GM12878 (cell line): ENCODE data around the gene MCHR1. TPM values are rescaled to one million over a fixed set of nuclear protein-coding genes. Genes with fewer than 3 reads are reported as not detected.

Source experiments
- ATAC-seq: fragments of 200-7000 bp; cut with Tn5 transposase; 3 replicates; pipeline ENCODE4 v1.9.1; 2020; ENCODE audit warnings: mild to moderate bottlenecking, moderate library complexity
- BruUV-seq: library from RNA; stranded (reverse); fragments of 400-500 nt; replicated peaks from 2 replicates; lab custom pipeline; 2021; lab: Mats Ljungman, UMichigan
- CTCF ChIA-PET: fragments of 300-600 bp; sonication (Branson Sonifier 250); formaldehyde crosslinking; extraction: SDS; loops from one replicate; lab custom pipeline; 2021; ENCODE audit warnings: inconsistent platforms; lab: Yijun Ruan, JAX
- POLR2A ChIA-PET: fragments of 350-600 bp; formaldehyde crosslinking; extraction: SDS; loops from one replicate; lab custom pipeline; 2021; ENCODE audit warnings: inconsistent platforms; lab: Charles Lee
- RAD21 ChIA-PET: fragments of 300-600 bp; sonication (Branson Sonifier 250); formaldehyde crosslinking; loops from one replicate; lab custom pipeline; 2023; ENCODE audit warnings: antibody characterized with exemption; ENCODE audit not compliant: unreplicated experiment; lab: Charles Lee
- SMC1A ChIA-PET: fragments of 300-600 bp; sonication (Branson Sonifier 250); formaldehyde crosslinking; loops from one replicate; lab custom pipeline; 2023; ENCODE audit not compliant: unreplicated experiment, uncharacterized antibody; lab: Charles Lee
- DNase-seq: peaks from one replicate; pipeline ENCODE4 v3.0.0-alpha.2; 2011; ENCODE audit warnings: low read depth, low spot score
- FAIRE-seq: peaks from 3 replicates; lab custom pipeline; 2011; peaks lifted over from hg19 to GRCh38; lab: Jason Lieb, UNC
- H2AFZ ChIP-seq: 2 replicates; pipeline ENCODE4 v1.6.0; 2011; ENCODE audit warnings: low read depth, low read length, control low read depth; ENCODE audit not compliant: control insufficient read depth
- H3K27ac ChIP-seq: 2 replicates; pipeline ENCODE4 v1.5.1; 2011; ENCODE audit warnings: control low read depth; ENCODE audit not compliant: control insufficient read depth, insufficient read depth
- H3K27me3 ChIP-seq, 2 experiments: replicated peaks in 1 of 2; 2 replicates each; pipeline versions ENCODE4 v1.6.0 to v1.6.1; 2011; ENCODE audit warnings: low read length in 1 of 2; ENCODE audit not compliant: control insufficient read depth in 2 of 2, insufficient read depth in 2 of 2
- H3K36me3 ChIP-seq, 2 experiments: 2 replicates each; pipeline ENCODE4 v1.5.1; 2011; ENCODE audit warnings: low read length in 1 of 2; ENCODE audit not compliant: control insufficient read depth in 2 of 2, insufficient read depth in 2 of 2
- H3K4me1 ChIP-seq: 2 replicates; pipeline ENCODE4 v1.6.1; 2011; ENCODE audit warnings: mild to moderate bottlenecking, low read length, moderate library complexity, mixed read lengths; ENCODE audit not compliant: control insufficient read depth, insufficient read depth
- H3K4me2 ChIP-seq: 2 replicates; pipeline ENCODE4 v1.6.0; 2011; ENCODE audit warnings: control low read depth; ENCODE audit not compliant: control insufficient read depth, insufficient read depth
- H3K4me3 ChIP-seq: fragments of 200-600 bp; sonication (generic); 2 replicates; pipeline ENCODE4 v1.5.1; 2016
- H3K79me2 ChIP-seq: 2 replicates; pipeline ENCODE4 v1.6.0; 2011; ENCODE audit warnings: low read length; ENCODE audit not compliant: control insufficient read depth, insufficient read depth
- H3K9ac ChIP-seq: 2 replicates; pipeline ENCODE4 v1.8.0; 2011; ENCODE audit warnings: low read length, control low read depth, mixed read lengths; ENCODE audit not compliant: control insufficient read depth, insufficient read depth
- H3K9me3 ChIP-seq: replicated peaks from 3 replicates; pipeline ENCODE4 v1.5.1; 2011; ENCODE audit warnings: mild to moderate bottlenecking, low read length; ENCODE audit not compliant: control insufficient read depth, insufficient read depth
- H4K20me1 ChIP-seq: 2 replicates; pipeline ENCODE4 v1.6.0; 2011; ENCODE audit not compliant: control insufficient read depth, insufficient read depth
- BHLHE40 ChIP-seq, 2 experiments: fragments of 450-650 bp in 1 of 2; IDR thresholded peaks; 2 replicates each; pipeline ENCODE4 v1.6.1; 2011 to 2017; ENCODE audit warnings: low read depth in 2 of 2, borderline replicate concordance in 1 of 2, improper control_type of control experiment in 1 of 2, low read length in 1 of 2, mild to moderate bottlenecking in 1 of 2
- BMI1 ChIP-seq: fragments of 450-650 bp; IDR thresholded peaks from 2 replicates; pipeline ENCODE4 v1.6.1; 2016; ENCODE audit warnings: mild to moderate bottlenecking, moderate library complexity, borderline replicate concordance
- CHD1 ChIP-seq: IDR thresholded peaks from 2 replicates; pipeline ENCODE4 v1.6.1; 2012; ENCODE audit warnings: low read depth, low read length, improper control_type of control experiment
- EP300 ChIP-seq, 2 experiments: fragments of 150-350 bp in 1 of 2; IDR thresholded peaks; 2 replicates each; pipeline ENCODE4 v1.6.1; 2011 to 2012; ENCODE audit warnings: low read depth in 2 of 2, low read length in 2 of 2, borderline replicate concordance in 1 of 2, improper control_type of control experiment in 1 of 2, inconsistent platforms in 1 of 2; ENCODE audit not compliant: control insufficient read depth in 1 of 2
- ESRRA ChIP-seq: IDR thresholded peaks from 2 replicates; pipeline ENCODE4 v1.6.1; 2012; ENCODE audit warnings: mild to moderate bottlenecking, low read length, improper control_type of control experiment
- GATAD2B ChIP-seq: fragments of 450-650 bp; conservative IDR thresholded peaks from 2 replicates; pipeline ENCODE4 v1.6.1; 2017; ENCODE audit warnings: low read depth, mild to moderate bottlenecking, moderate library complexity
- JUNB ChIP-seq: IDR thresholded peaks from 2 replicates; pipeline ENCODE4 v1.6.1; 2016; ENCODE audit warnings: antibody characterized with exemption, mild to moderate bottlenecking
- MAX ChIP-seq: IDR thresholded peaks from 2 replicates; pipeline ENCODE4 v1.6.1; 2012; ENCODE audit warnings: low read depth, low read length, improper control_type of control experiment
- MYB ChIP-seq: fragments of 150-350 bp; IDR thresholded peaks from 2 replicates; pipeline ENCODE4 v1.6.1; 2014; ENCODE audit warnings: mild to moderate bottlenecking, low read depth, low read length, borderline replicate concordance
- RBBP5 ChIP-seq: fragments of 200-600 bp; sonication (generic); conservative IDR thresholded peaks from 2 replicates; pipeline ENCODE4 v1.6.1; 2016
- RELA ChIP-seq: fragments of 450-650 bp; IDR thresholded peaks from 2 replicates; pipeline ENCODE4 v1.8.0; 2014; ENCODE audit warnings: borderline replicate concordance; ENCODE audit not compliant: partially characterized antibody
- SMAD1 ChIP-seq: fragments of 450-650 bp; IDR thresholded peaks from 2 replicates; pipeline ENCODE4 v1.6.1; 2018; ENCODE audit warnings: mild to moderate bottlenecking, low read depth; ENCODE audit not compliant: partially characterized antibody
- SREBF2 ChIP-seq: IDR thresholded peaks from 2 replicates; pipeline ENCODE4 v1.6.1; 2012; ENCODE audit warnings: mild to moderate bottlenecking, low read length
- SUPT20H ChIP-seq: IDR thresholded peaks from 2 replicates; pipeline ENCODE4 v1.6.1; 2011; ENCODE audit warnings: low read depth, mild to moderate bottlenecking, low read length, moderate library complexity, borderline replicate concordance; ENCODE audit not compliant: control insufficient read depth
- ZZZ3 ChIP-seq: IDR thresholded peaks from 2 replicates; pipeline ENCODE4 v1.6.1; 2011; ENCODE audit warnings: low read depth; ENCODE audit not compliant: control insufficient read depth, insufficient read length
- WGBS: methylation state at CpG from one replicate; pipeline ENCODE4 v1.1.6; 2016; ENCODE audit warnings: low lambda C conversion rate; ENCODE audit not compliant: insufficient replicate concordance, insufficient coverage; ENCODE audit errors: missing lambda C conversion rate; 5-methylcytosine and 5-hydroxymethylcytosine counted together
- in situ Hi-C: fragments of 300-500 bp; cut with MboI; formaldehyde crosslinking; loops from 9 replicates; pipeline ENCODE4 v1.14.3; 2018; ENCODE audit warnings: mixed read lengths
- intact Hi-C: fragments of 100-400 bp; cut with micrococcal nuclease; formaldehyde crosslinking; loops from one replicate; pipeline ENCODE4 v1.14.2; 2022; ENCODE audit not compliant: unreplicated experiment
- polyA plus RNA-seq, 11 experiments: library from polyadenylated mRNA; depleted of rRNA in 4 of 11; unstranded in 6 of 11; stranded (reverse) in 5 of 11; fragments of >200 nt; fragmentation: Nextera tagmentation in 4 of 11; fragmentation: Illumina TruSeq in 1 of 11; extraction: Ambion mirVana in 4 of 11; extraction: Trizol in 1 of 11; gene quantifications; 1 replicate in 1 of 11; 2 replicates in 10 of 11; pipeline versions ENCODE4 v1.2.1 to v1.2.3, GENCODE V29; 2011 to 2016; ENCODE audit warnings: inconsistent platforms in 2 of 11, missing spikeins in 2 of 11, low read depth in 1 of 11
- total RNA-seq, 4 experiments: library from RNA; depleted of rRNA in 3 of 4; stranded (reverse); fragments of >200 nt in 3 of 4; fragmentation: Illumina TruSeq in 1 of 4; extraction: Trizol in 1 of 4; gene quantifications; 2 replicates each; pipeline versions ENCODE4 v1.2.1 to v1.2.3, GENCODE V29; 2013 to 2021
- TF ChIP-seq, protein P1 (sequence below): fragments of 450-650 bp; IDR thresholded peaks from 2 replicates; pipeline ENCODE4 v1.6.1; 2016; ENCODE audit warnings: mild to moderate bottlenecking
- TF ChIP-seq, protein P2 (sequence below), 3 experiments: IDR thresholded peaks in 2 of 3; conservative IDR thresholded peaks in 1 of 3; 2 replicates each; pipeline ENCODE4 v1.5.1; 2011; ENCODE audit warnings: low read depth in 3 of 3, low read length in 3 of 3, mild to moderate bottlenecking in 3 of 3, control low read depth in 2 of 3, moderate library complexity in 2 of 3, inconsistent platforms in 1 of 3, mixed read lengths in 1 of 3; ENCODE audit not compliant: control insufficient read depth in 2 of 3, insufficient read depth in 1 of 3; ENCODE audit errors: extremely low read depth in 1 of 3
- TF ChIP-seq, protein P3 (sequence below): IDR thresholded peaks from 2 replicates; pipeline ENCODE4 v1.6.1; 2011; ENCODE audit warnings: borderline replicate concordance, low read depth, mild to moderate bottlenecking, moderate library complexity, low read length; ENCODE audit not compliant: insufficient read depth, poor library complexity, severe bottlenecking

MCHR1 gene
- total and polyA plus RNA-seq, 10 of the 15 experiments (the other 5 are each of a cell fraction or from before 2014, with no cell fraction given), result not detected

DNA sequence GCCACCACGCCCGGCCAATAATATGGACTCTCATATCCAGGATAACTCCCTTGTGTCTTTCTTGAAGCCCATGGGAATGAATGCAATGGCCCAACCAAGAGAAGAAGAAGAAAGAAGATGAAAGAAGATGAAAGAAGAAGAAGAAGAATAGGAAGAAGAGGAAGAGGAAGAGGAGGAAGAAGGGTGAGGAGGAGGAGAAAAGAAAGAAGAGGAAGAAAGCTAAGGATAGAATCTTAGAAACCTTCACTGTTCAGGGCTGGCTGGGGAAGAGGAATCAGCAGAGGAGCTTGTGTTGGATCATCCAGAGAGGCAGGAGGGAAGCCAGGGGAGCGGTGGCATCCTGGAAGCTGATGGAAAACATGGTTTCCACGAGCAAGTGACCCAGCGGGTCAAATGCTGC lies 28.9 kb downstream of the MCHR1 start:
- CTCF ChIA-PET, result no interaction called here
- Histone ChIP-seq H3K4me3 (no peak overlapping the region), H3K4me2 (no peak overlapping the region), H3K9me3 (no peaks in the 10 kb centered on the region; the same call in 2 of the 3 replicates), H3K27ac (no peak overlapping the region), H2AFZ (no peak overlapping the region), H3K27me3 (no peaks in the 10 kb centered on the region; a peak in 1 of 4 replicates), H3K79me2 (no peaks in the 10 kb centered on the region), H3K36me3 (no peaks in the 10 kb centered on the region), H3K4me1 (no peaks in the 10 kb centered on the region), H4K20me1 (no peaks in the 10 kb centered on the region), H3K9ac (no peak overlapping the region)
- ATAC-seq (no peak), DNase-seq (no peak), FAIRE-seq (no peak)
- 85% methylated on average over 4 of the region's 5 CpGs for WGBS
- POLR2A ChIA-PET, result interaction anchor here (1.0 kb wide), 1 partner anchor 144 kb away, joined by 3 read pairs; no protein-coding TSS in a partner anchor
- BruUV-seq, result no TSS peak
- intact Hi-C loops, result no loop called here
- RAD21 ChIA-PET, result no interaction called here
- no peak for TF ChIP-seq ZZZ3
- no peak for TF ChIP-seq MYB
- TF ChIP-seq, protein P1, sequence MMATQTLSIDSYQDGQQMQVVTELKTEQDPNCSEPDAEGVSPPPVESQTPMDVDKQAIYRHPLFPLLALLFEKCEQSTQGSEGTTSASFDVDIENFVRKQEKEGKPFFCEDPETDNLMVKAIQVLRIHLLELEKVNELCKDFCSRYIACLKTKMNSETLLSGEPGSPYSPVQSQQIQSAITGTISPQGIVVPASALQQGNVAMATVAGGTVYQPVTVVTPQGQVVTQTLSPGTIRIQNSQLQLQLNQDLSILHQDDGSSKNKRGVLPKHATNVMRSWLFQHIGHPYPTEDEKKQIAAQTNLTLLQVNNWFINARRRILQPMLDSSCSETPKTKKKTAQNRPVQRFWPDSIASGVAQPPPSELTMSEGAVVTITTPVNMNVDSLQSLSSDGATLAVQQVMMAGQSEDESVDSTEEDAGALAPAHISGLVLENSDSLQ, result no peak
- no peak for TF ChIP-seq CHD1
- no peak for TF ChIP-seq GATAD2B
- no peak for TF ChIP-seq BMI1
- no peak for TF ChIP-seq RELA
- TF ChIP-seq JUNB, result no peak
- no peak for TF ChIP-seq SUPT20H
- no peak for TF ChIP-seq BHLHE40 (IDR thresholded peaks at IDR 0.05; ENCODE audit: borderline replicate concordance in 1 of 2, low read depth in 2 of 2, low read length in 1 of 2)
- no peak for TF ChIP-seq MAX
- no peak for TF ChIP-seq RBBP5
- no peak for TF ChIP-seq ESRRA
- TF ChIP-seq EP300 (IDR thresholded peaks at IDR 0.05; ENCODE audit: borderline replicate concordance in 1 of 2, control insufficient read depth in 1 of 2, low read depth in 2 of 2, low read length in 2 of 2), result no peak
- TF ChIP-seq, protein P2, sequence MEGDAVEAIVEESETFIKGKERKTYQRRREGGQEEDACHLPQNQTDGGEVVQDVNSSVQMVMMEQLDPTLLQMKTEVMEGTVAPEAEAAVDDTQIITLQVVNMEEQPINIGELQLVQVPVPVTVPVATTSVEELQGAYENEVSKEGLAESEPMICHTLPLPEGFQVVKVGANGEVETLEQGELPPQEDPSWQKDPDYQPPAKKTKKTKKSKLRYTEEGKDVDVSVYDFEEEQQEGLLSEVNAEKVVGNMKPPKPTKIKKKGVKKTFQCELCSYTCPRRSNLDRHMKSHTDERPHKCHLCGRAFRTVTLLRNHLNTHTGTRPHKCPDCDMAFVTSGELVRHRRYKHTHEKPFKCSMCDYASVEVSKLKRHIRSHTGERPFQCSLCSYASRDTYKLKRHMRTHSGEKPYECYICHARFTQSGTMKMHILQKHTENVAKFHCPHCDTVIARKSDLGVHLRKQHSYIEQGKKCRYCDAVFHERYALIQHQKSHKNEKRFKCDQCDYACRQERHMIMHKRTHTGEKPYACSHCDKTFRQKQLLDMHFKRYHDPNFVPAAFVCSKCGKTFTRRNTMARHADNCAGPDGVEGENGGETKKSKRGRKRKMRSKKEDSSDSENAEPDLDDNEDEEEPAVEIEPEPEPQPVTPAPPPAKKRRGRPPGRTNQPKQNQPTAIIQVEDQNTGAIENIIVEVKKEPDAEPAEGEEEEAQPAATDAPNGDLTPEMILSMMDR (IDR thresholded peaks at IDR 0.05 in 2 of 3, conservative IDR thresholded peaks at IDR 0.05 in 1 of 3; ENCODE audit: control insufficient read depth in 2 of 3, extremely low read depth in 1 of 3, insufficient read depth in 1 of 3, low read depth in 3 of 3, low read length in 3 of 3), result no peak
- TF ChIP-seq SMAD1, result no peak
- TF ChIP-seq, protein P3, sequence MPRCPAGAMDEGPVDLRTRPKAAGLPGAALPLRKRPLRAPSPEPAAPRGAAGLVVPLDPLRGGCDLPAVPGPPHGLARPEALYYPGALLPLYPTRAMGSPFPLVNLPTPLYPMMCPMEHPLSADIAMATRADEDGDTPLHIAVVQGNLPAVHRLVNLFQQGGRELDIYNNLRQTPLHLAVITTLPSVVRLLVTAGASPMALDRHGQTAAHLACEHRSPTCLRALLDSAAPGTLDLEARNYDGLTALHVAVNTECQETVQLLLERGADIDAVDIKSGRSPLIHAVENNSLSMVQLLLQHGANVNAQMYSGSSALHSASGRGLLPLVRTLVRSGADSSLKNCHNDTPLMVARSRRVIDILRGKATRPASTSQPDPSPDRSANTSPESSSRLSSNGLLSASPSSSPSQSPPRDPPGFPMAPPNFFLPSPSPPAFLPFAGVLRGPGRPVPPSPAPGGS, result no peak
- no peak for TF ChIP-seq SREBF2
- in situ Hi-C loops, result no loop called here
- SMC1A ChIA-PET, result interaction anchor here (0.7 to 1.6 kb wide), 3 partner anchors 9 to 191 kb away, joined by 3 to 6 read pairs (median 3); no protein-coding TSS in a partner anchor
